DOHH2 (cell line): ENCODE data around the gene CLCN2.

Source experiments
- H3F3A ChIP-seq: fragments of 200-600 bp; sonication (generic), shearing (Covaris generic); 2 replicates; pipeline ENCODE4 v1.6.0; 2016; ENCODE audit warnings: antibody characterized with exemption, mild to moderate bottlenecking; ENCODE audit not compliant: control insufficient read depth, insufficient read depth
- H3K27ac ChIP-seq: fragments of 200-600 bp; sonication (generic); 2 replicates; pipeline ENCODE4 v1.5.1; 2014; ENCODE audit warnings: low read depth, mild to moderate bottlenecking, low read length, moderate library complexity
- H3K27me3 ChIP-seq: fragments of 200-600 bp; sonication (generic); 2 replicates; pipeline ENCODE4 v1.6.1; 2014; ENCODE audit warnings: mild to moderate bottlenecking, low read length, mixed read lengths; ENCODE audit not compliant: control insufficient read depth
- H3K36me3 ChIP-seq: fragments of 200-600 bp; sonication (generic); 2 replicates; pipeline ENCODE4 v1.6.1; 2014; ENCODE audit warnings: mild to moderate bottlenecking, low read length, moderate library complexity, mixed read lengths; ENCODE audit not compliant: control insufficient read depth
- H3K4me1 ChIP-seq: fragments of 200-600 bp; sonication (generic); 2 replicates; pipeline ENCODE4 v1.6.1; 2014; ENCODE audit warnings: mild to moderate bottlenecking, low read length, mixed read lengths; ENCODE audit not compliant: control insufficient read depth
- H3K4me2 ChIP-seq: fragments of 200-600 bp; sonication (generic); 2 replicates; pipeline ENCODE4 v1.6.0; 2014; ENCODE audit warnings: mild to moderate bottlenecking, low read length, moderate library complexity
- H3K4me3 ChIP-seq: fragments of 200-600 bp; sonication (generic); 2 replicates; pipeline ENCODE4 v1.5.1; 2014; ENCODE audit warnings: mild to moderate bottlenecking, low read length, mixed read lengths
- H3K79me2 ChIP-seq: fragments of 200-600 bp; sonication (generic); 2 replicates; pipeline ENCODE4 v1.6.1; 2014; ENCODE audit warnings: mild to moderate bottlenecking, low read length, mixed read lengths; ENCODE audit not compliant: control insufficient read depth
- H3K9me2 ChIP-seq: fragments of 200-600 bp; sonication (generic); replicated peaks from 2 replicates; pipeline ENCODE4 v1.6.1; 2014; ENCODE audit warnings: mild to moderate bottlenecking, low read length, mixed read lengths; ENCODE audit not compliant: control insufficient read depth
- H3K9me3 ChIP-seq: fragments of 200-600 bp; sonication (generic); 2 replicates; pipeline ENCODE4 v1.6.1; 2014; ENCODE audit warnings: antibody characterized with exemption, low read length, mixed read lengths; ENCODE audit not compliant: control insufficient read depth, insufficient read depth
- H4K20me1 ChIP-seq: fragments of 200-600 bp; sonication (generic); 2 replicates; pipeline ENCODE4 v1.6.0; 2014; ENCODE audit warnings: low read depth, mild to moderate bottlenecking, antibody characterized with exemption, low read length, moderate library complexity; ENCODE audit not compliant: control insufficient read depth, insufficient read depth
- EZH2phosphoT487 ChIP-seq: fragments of 200-600 bp; sonication (generic); IDR thresholded peaks from 2 replicates; pipeline ENCODE4 v1.6.1; 2017; ENCODE audit warnings: borderline replicate concordance, mild to moderate bottlenecking, antibody characterized with exemption, low read length, moderate library complexity, mixed read lengths
- TF ChIP-seq, protein P1 (sequence below): fragments of 200-600 bp; sonication (generic); IDR thresholded peaks from one replicate; pipeline ENCODE4 v1.5.1; 2014; ENCODE audit warnings: antibody characterized with exemption, mild to moderate bottlenecking, low read depth, low read length; ENCODE audit not compliant: poor library complexity, severe bottlenecking

Gene CLCN2

DNA sequence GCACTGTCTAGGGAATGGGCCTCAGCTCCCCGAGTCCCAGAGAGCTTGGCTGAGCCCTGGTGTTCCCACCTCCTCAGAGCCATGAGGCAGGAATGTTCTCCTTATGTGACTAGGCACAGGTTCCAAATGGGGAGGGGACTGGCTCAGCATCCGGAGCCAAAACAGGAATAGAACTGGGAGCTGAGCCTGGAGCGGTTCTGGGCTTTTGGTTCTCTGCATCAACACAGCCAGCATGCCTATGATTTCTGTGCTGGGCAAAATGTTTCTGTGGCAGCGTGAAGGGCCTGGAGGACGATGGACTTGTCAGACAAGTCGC, 24.0 kb downstream of the CLCN2 start, which contains the start of gene FAM131A:
Gene FAM131A (plus strand): TSS at position 202 of the 316 bp plus-strand sequence. CDS start 31 bp downstream, at position 233.
- no peaks in the 10 kb centered on the region for H3K79me2 ChIP-seq
- peaks cover 22% of the 10 kb centered on the region for H3K4me1 ChIP-seq
- H4K20me1 ChIP-seq, result peaks cover 13% of the 10 kb centered on the region

DNA sequence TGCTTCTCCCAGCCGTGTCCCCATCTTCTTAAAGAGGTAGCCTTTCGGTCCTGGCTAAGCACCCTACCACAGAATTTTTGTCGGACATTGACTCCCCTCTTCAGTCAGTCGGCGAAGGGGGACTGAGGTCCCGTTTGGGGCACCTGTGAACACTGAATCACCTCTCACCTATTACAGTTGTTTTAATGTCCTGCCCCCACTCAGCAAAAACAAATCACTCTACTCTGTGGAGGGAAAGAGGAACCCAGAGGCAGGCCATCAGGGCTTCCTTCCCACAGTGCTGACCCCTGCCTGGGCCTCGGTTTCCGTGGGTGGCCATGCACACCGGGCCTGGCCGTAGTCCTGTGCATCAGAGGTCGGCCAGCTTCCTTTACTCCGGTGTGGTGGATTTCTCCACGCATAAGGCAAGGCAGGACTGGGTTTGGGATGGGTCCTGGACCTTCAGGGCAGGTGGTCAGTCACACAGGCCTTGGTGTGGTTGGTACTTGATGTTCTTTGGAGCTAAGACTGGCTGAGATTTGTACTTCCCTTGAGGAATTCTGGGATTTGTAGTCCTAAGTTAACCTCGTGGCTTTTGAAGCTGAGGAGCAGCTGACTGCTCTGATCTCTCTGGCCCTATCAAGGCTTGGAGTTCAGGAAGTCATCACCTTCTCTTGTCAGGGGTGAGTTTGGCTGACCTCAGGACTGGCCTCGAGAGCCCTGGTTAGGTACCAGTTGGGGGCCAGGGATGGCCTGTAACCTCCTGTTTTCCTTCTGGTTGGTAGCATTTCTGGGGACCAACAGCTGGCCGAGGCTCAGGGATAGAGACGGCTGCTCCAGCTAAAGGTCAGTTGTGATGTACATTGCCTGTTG, 24.6 kb downstream of the CLCN2 start:
- Histone ChIP-seq H3K27me3 (peaks cover 3% of the 10 kb centered on the region; the same call in 1 of the 2 replicates), H3K4me3 (peak overlapping the region; percentile 72), H3K27ac (no peak overlapping the region), H3K4me2 (peak overlapping the region; percentile 79), H3K36me3 (peaks cover 39% of the 10 kb centered on the region), H3K4me1 (peaks cover 22% of the 10 kb centered on the region), H3K79me2 (no peaks in the 10 kb centered on the region), H3F3A (peaks cover 42% of the 10 kb centered on the region), H3K9me3 (no peaks in the 10 kb centered on the region), H4K20me1 (peaks cover 14% of the 10 kb centered on the region), H3K9me2 (no peaks in the 10 kb centered on the region)
- TF ChIP-seq, protein P1, sequence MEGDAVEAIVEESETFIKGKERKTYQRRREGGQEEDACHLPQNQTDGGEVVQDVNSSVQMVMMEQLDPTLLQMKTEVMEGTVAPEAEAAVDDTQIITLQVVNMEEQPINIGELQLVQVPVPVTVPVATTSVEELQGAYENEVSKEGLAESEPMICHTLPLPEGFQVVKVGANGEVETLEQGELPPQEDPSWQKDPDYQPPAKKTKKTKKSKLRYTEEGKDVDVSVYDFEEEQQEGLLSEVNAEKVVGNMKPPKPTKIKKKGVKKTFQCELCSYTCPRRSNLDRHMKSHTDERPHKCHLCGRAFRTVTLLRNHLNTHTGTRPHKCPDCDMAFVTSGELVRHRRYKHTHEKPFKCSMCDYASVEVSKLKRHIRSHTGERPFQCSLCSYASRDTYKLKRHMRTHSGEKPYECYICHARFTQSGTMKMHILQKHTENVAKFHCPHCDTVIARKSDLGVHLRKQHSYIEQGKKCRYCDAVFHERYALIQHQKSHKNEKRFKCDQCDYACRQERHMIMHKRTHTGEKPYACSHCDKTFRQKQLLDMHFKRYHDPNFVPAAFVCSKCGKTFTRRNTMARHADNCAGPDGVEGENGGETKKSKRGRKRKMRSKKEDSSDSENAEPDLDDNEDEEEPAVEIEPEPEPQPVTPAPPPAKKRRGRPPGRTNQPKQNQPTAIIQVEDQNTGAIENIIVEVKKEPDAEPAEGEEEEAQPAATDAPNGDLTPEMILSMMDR, result no peak
- TF ChIP-seq EZH2phosphoT487, result no peak

More for the DNA sequence above, 24.0 kb downstream of the CLCN2 start, which contains the start of gene FAM131A:
- Histone ChIP-seq H3K9me2 (no peaks in the 10 kb centered on the region), H3K27ac (no peak within 1 kb of the TSS), H3K4me3 (peak within 1 kb of the TSS; percentile 72), H3F3A (peaks cover 36% of the 10 kb centered on the region), H3K27me3 (peaks cover 3% of the 10 kb centered on the region; the same call in 1 of the 2 replicates), H3K9me3 (no peaks in the 10 kb centered on the region), H3K4me2 (peak within 1 kb of the TSS; percentile 79), H3K36me3 (peaks cover 33% of the 10 kb centered on the region)
- TF ChIP-seq, protein P1, result no peak
- no peak for TF ChIP-seq EZH2phosphoT487

DNA sequence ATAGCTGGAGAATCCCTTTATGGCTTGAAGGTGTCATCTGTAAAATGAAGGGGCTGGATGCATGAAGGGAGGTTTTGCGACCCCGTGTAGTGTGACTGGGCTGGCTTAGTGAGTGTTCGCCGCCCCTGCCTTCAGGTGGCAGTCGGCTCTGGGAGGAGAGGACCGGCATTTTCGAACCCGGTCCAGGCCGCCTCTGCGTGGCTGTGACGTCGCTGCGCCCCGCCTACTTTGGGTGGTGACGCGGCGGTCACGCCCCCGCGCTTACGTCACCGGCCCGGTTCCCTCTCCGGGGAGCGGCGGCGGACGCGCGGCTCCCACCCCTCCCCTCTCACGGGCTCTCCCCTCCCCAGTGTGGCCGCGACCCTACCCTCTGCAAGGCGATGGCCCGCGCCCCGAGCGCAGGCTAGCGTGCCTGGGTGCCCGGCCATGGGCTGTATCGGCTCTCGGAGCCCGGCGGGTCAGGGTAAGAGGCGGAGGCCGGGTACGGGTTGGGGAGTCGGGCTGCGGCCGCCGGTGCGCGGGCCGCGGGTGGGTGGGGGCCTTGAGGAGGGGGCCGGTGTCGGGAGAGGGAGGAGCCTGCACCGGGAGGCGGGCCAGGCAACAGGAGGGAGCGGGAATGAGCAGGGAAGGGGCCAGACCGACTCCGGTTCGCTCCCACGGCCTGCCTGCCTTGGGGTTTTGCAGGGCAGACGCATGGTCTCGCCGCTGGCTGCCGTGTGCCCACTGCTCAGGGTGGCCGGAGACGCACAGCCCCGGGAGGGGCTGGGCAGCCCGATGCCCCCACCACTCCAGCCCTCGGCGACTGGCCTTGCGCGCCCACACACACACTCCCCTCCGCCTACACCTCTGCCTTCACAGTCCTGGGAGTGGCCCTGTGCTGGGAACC, 25.5 kb downstream of the CLCN2 start:
- no peak for TF ChIP-seq EZH2phosphoT487
- TF ChIP-seq, protein P1, result no peak
- Histone ChIP-seq H3F3A (peaks cover 50% of the 10 kb centered on the region), H3K27me3 (peaks cover 3% of the 10 kb centered on the region; the same call in 1 of the 2 replicates), H4K20me1 (peaks cover 14% of the 10 kb centered on the region), H3K4me1 (peaks cover 22% of the 10 kb centered on the region), H3K9me2 (no peaks in the 10 kb centered on the region), H3K9me3 (no peaks in the 10 kb centered on the region), H3K4me2 (peak overlapping the region; percentile 79), H3K36me3 (peaks cover 47% of the 10 kb centered on the region), H3K4me3 (peak overlapping the region; percentile 72), H3K79me2 (no peaks in the 10 kb centered on the region), H3K27ac (0 out of 2 replicates have a peak overlapping the region, but pooled peaks have one; percentile 24)
